ENCODE data around the gene APOBEC3F. TPM values are rescaled to one million over a fixed set of nuclear protein-coding genes. Genes with fewer than 3 reads are reported as not detected.

The APOBEC3F gene
- polyA plus RNA-seq, 1 experiment = 7.9 TPM

- peaks cover 14% of the 10 kb centered on the region for H3K27me3 ChIP-seq (ENCODE audit: control insufficient read depth, insufficient read depth, low read length)
- no peak for DNase-seq (ENCODE audit: low read depth, low spot score)
- no peak overlapping the region for H3K27ac ChIP-seq (ENCODE audit: low read depth, low read length)
- H3K9me3 ChIP-seq (ENCODE audit: control insufficient read depth, insufficient read depth, low read length) = no peaks in the 10 kb centered on the region; the same call in 1 of the 2 replicates
- ChIA-PET POLR2A (no interaction called here), CTCF (no interaction called here)
- H3K4me3 ChIP-seq (ENCODE audit: low read depth, low read length) = no peak overlapping the region
- no peak for TF ChIP-seq CTCF (IDR thresholded peaks at IDR 0.05; ENCODE audit: low read depth, low read length)
Observed at GRCh38 chr22:39095971-39096370, 55.3 kb downstream of the APOBEC3F start.

GRCh38 chr22:39097098-39098020, 56.7 kb downstream of the APOBEC3F start, which contains the start of gene APOBEC3H:
TSS of gene APOBEC3H (plus strand) at chr22:39097244. CDS start at chr22:39100279, 3,035 bp downstream.
- Histone ChIP-seq H3K27me3 (ENCODE audit: control insufficient read depth, insufficient read depth, low read length) (peaks cover 9% of the 10 kb centered on the region), H3K4me3 (ENCODE audit: low read depth, low read length) (no peak within 1 kb of the TSS), H3K9me3 (ENCODE audit: control insufficient read depth, insufficient read depth, low read length) (no peaks in the 10 kb centered on the region; the same call in 1 of the 2 replicates), H3K27ac (ENCODE audit: low read depth, low read length) (no peak within 1 kb of the TSS)
- no peak for TF ChIP-seq CTCF (IDR thresholded peaks at IDR 0.05; ENCODE audit: low read depth, low read length)
- DNase-seq (ENCODE audit: low read depth, low spot score) = no peak
- ChIA-PET POLR2A (no interaction called here), CTCF (interaction anchor here (0.8 to 1.0 kb wide), 2 partner anchors 24 to 227 kb away, joined by 3 read pairs; no protein-coding TSS in a partner anchor)

- DNase-seq (ENCODE audit: low read depth, low spot score) = no peak
- Histone ChIP-seq H3K4me3 (ENCODE audit: low read depth, low read length) (no peak overlapping the region), H3K9me3 (ENCODE audit: control insufficient read depth, insufficient read depth, low read length) (no peaks in the 10 kb centered on the region; the same call in 1 of the 2 replicates), H3K27me3 (ENCODE audit: control insufficient read depth, insufficient read depth, low read length) (peaks cover 3% of the 10 kb centered on the region), H3K27ac (ENCODE audit: low read depth, low read length) (no peak overlapping the region)
- POLR2A ChIA-PET = no interaction called here
- TF ChIP-seq CTCF (IDR thresholded peaks at IDR 0.05; ENCODE audit: low read depth, low read length) = no peak
- CTCF ChIA-PET = interaction anchor here (0.8 to 1.0 kb wide), 2 partner anchors 24 to 228 kb away, joined by 3 read pairs; no protein-coding TSS in a partner anchor
Observed at GRCh38 chr22:39098026-39098425, 57.4 kb downstream of the APOBEC3F start.

GRCh38 chr22:39098576-39098975, 57.9 kb downstream of the APOBEC3F start:
- Histone ChIP-seq H3K9me3 (ENCODE audit: control insufficient read depth, insufficient read depth, low read length) (no peaks in the 10 kb centered on the region; the same call in 1 of the 2 replicates), H3K27ac (ENCODE audit: low read depth, low read length) (no peak overlapping the region), H3K4me3 (ENCODE audit: low read depth, low read length) (no peak overlapping the region), H3K27me3 (ENCODE audit: control insufficient read depth, insufficient read depth, low read length) (peaks cover 3% of the 10 kb centered on the region)
- POLR2A ChIA-PET = no interaction called here
- CTCF ChIA-PET = interaction anchor here (0.8 to 1.1 kb wide), 3 partner anchors 23 to 229 kb away, joined by 3 read pairs; no protein-coding TSS in a partner anchor
- DNase-seq (ENCODE audit: low read depth, low spot score) = no peak
- TF ChIP-seq CTCF (IDR thresholded peaks at IDR 0.05; ENCODE audit: low read depth, low read length) = no peak

GRCh38 chr22:39101226-39101625, 60.6 kb downstream of the APOBEC3F start:
- ChIA-PET POLR2A (no interaction called here), CTCF (no interaction called here)
- Histone ChIP-seq H3K27me3 (ENCODE audit: control insufficient read depth, insufficient read depth, low read length) (peaks cover 5% of the 10 kb centered on the region), H3K27ac (ENCODE audit: low read depth, low read length) (no peak overlapping the region), H3K9me3 (ENCODE audit: control insufficient read depth, insufficient read depth, low read length) (no peaks in the 10 kb centered on the region; the same call in 1 of the 2 replicates), H3K4me3 (ENCODE audit: low read depth, low read length) (no peak overlapping the region)
- TF ChIP-seq CTCF (IDR thresholded peaks at IDR 0.05; ENCODE audit: low read depth, low read length) = no peak
- DNase-seq (ENCODE audit: low read depth, low spot score) = no peak

Measured in AG04450 (cell line).